NB4 (cell line): ENCODE results near the gene DSCAML1.

ENCODE experiments used
- DNase-seq: peaks from one replicate; pipeline ENCODE4 v3.0.0; 2010; ENCODE audit warnings: low read depth
- H3K4me3 ChIP-seq: one replicate; pipeline ENCODE4 v1.5.1; 2011; ENCODE audit warnings: mild to moderate bottlenecking, low read depth, low read length, moderate library complexity
- MYC ChIP-seq: IDR thresholded peaks from 2 replicates; pipeline ENCODE4 v1.6.1; 2011; ENCODE audit warnings: low read depth, low read length
- POLR2A ChIP-seq: IDR thresholded peaks from 2 replicates; pipeline ENCODE4 v1.6.1; 2011; ENCODE audit warnings: mild to moderate bottlenecking; ENCODE audit not compliant: insufficient read length; ENCODE audit errors: extremely low read depth
- TF ChIP-seq, protein P1 (sequence below): IDR thresholded peaks from one replicate; pipeline ENCODE4 v1.5.1; 2012; ENCODE audit warnings: low read depth, low read length
- TF ChIP-seq, protein P2 (sequence below): IDR thresholded peaks from 2 replicates; pipeline ENCODE4 v1.6.1; 2011; ENCODE audit warnings: low read depth, low read length

DSCAML1 gene

DNA sequence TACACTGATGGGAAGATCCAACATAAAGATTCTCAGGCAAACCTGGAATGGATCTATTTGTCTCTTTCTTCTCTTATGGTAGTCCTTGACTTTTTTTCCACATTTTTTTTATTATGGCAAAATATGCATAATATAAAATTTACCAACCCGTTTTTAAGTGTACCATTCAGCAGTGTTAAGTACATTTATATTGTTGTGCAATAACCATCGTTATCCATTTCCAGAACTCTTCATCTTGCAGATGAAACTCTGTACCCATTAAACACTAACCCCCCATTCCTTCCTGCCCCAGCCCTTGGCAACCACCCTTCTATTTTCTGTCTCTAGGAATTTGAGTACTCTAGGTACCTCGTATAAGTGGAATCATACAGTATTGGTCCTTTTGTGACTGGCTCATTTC is 99.7 kb downstream of the DSCAML1 start:
- TF ChIP-seq MYC (no peak), POLR2A (no peak)
- TF ChIP-seq, protein P1, sequence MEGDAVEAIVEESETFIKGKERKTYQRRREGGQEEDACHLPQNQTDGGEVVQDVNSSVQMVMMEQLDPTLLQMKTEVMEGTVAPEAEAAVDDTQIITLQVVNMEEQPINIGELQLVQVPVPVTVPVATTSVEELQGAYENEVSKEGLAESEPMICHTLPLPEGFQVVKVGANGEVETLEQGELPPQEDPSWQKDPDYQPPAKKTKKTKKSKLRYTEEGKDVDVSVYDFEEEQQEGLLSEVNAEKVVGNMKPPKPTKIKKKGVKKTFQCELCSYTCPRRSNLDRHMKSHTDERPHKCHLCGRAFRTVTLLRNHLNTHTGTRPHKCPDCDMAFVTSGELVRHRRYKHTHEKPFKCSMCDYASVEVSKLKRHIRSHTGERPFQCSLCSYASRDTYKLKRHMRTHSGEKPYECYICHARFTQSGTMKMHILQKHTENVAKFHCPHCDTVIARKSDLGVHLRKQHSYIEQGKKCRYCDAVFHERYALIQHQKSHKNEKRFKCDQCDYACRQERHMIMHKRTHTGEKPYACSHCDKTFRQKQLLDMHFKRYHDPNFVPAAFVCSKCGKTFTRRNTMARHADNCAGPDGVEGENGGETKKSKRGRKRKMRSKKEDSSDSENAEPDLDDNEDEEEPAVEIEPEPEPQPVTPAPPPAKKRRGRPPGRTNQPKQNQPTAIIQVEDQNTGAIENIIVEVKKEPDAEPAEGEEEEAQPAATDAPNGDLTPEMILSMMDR, result no peak
- TF ChIP-seq, protein P2, sequence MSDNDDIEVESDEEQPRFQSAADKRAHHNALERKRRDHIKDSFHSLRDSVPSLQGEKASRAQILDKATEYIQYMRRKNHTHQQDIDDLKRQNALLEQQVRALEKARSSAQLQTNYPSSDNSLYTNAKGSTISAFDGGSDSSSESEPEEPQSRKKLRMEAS, result no peak
- no peak overlapping the region for H3K4me3 ChIP-seq
- DNase-seq, result no peak

- TF ChIP-seq, protein P1, result no peak
- TF ChIP-seq, protein P2, result no peak
- TF ChIP-seq POLR2A (no peak), MYC (no peak)
- H3K4me3 ChIP-seq, result no peak overlapping the region
- DNase-seq, result no peak
Observed at GRCh38 chr11:117696540-117696939, 100.5 kb downstream of the DSCAML1 start.

DNA sequence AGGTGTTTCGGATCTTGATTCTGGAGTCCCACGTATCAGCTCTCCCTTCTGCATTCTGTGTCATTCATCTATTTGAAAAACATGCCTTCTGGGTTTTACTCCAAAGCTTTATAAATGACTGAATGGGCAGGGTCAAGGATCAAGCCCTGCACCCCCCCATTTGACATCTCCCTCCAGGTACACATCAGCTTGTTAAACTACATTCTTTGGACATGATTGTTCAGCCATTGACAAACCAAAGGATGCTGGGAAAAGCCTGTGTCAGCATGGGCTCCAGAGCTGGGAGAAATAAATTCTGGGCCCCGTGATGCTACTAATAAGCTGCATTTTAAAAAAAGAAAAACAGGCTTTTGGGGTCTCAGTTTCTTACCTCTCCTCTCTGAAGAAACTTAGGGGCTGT is 103.7 kb downstream of the DSCAML1 start:
- H3K4me3 ChIP-seq, result no peak overlapping the region
- TF ChIP-seq MYC (no peak), POLR2A (no peak)
- TF ChIP-seq, protein P1, result no peak
- TF ChIP-seq, protein P2, result no peak
- no peak for DNase-seq

GRCh38 chr11:117691516-117691915 is 105.5 kb downstream of the DSCAML1 start:
- no peak for DNase-seq
- TF ChIP-seq MYC, result no peak
- TF ChIP-seq, protein P2, result no peak
- TF ChIP-seq POLR2A, result no peak
- TF ChIP-seq, protein P1, result no peak
- no peak overlapping the region for H3K4me3 ChIP-seq

DNA sequence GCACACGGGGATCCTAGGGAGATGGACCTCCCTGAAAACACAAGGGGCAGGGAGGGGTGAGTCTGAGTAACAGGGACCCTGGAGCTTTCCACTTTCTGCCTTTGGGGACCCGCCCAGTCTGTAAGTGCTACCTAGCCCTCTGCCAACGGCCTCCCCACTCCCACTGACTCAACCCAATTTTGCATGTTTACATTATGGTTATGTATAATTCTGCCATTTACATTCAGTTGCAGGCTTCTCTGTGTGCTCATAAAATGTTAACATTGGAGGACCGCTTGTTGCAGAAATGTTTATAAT is 105.8 kb downstream of the DSCAML1 start:
- no peak overlapping the region for H3K4me3 ChIP-seq
- DNase-seq, result no peak
- TF ChIP-seq, protein P2, result no peak
- TF ChIP-seq, protein P1, result no peak
- TF ChIP-seq POLR2A, result no peak
- no peak for TF ChIP-seq MYC
